NCI-H2171 (cell line): ENCODE results near the gene MARCHF2.

Source experiments
- DNase-seq: peaks from one replicate; lab custom pipeline; 2025; lab: John Stamatoyannopoulos, UW

The MARCHF2 gene

GRCh38 chr19:8478598-8478997, 65.5 kb downstream of the MARCHF2 start:
- no peak for DNase-seq

GRCh38 chr19:8481201-8481600, 68.1 kb downstream of the MARCHF2 start:
- no peak for DNase-seq

GRCh38 chr19:8481616-8482015, 68.5 kb downstream of the MARCHF2 start:
- DNase-seq: no peak

- no peak for DNase-seq
These were observed 69.6 kb downstream of the MARCHF2 start for GRCh38 chr19:8482696-8483095.

GRCh38 chr19:8483165-8483564, 70.1 kb downstream of the MARCHF2 start:
- DNase-seq: no peak

- no peak for DNase-seq
These were observed 71.3 kb downstream of the MARCHF2 start for GRCh38 chr19:8484331-8484894.

- no peak for DNase-seq
These were observed 72.7 kb downstream of the MARCHF2 start for GRCh38 chr19:8485561-8486371.

GRCh38 chr19:8486661-8487136, 73.6 kb downstream of the MARCHF2 start:
- DNase-seq: no peak

- no peak for DNase-seq
These were observed 74.2 kb downstream of the MARCHF2 start for GRCh38 chr19:8487137-8487851.

- DNase-seq: no peak
These were observed 75.3 kb downstream of the MARCHF2 start for GRCh38 chr19:8488365-8488764.
